H1 (cell line): ENCODE results near the gene HAS3.

Source experiments
- EZH2 ChIP-seq: fragments of 200-600 bp; sonication (generic); IDR thresholded peaks from 2 replicates; pipeline ENCODE4 v1.7.1; 2012; ENCODE audit warnings: low read depth, mild to moderate bottlenecking, moderate library complexity, low read length, inconsistent platforms; ENCODE audit not compliant: severe bottlenecking
- MAFK ChIP-seq: IDR thresholded peaks from 2 replicates; pipeline ENCODE4 v1.6.1; 2012; ENCODE audit warnings: low read depth, mild to moderate bottlenecking, improper control_type of control experiment, low read length
- SIN3A ChIP-seq, 2 experiments: IDR thresholded peaks in 1 of 2; conservative IDR thresholded peaks in 1 of 2; 2 replicates each; pipeline ENCODE4 v1.6.1; 2011 to 2012; ENCODE audit warnings: low read length in 2 of 2, improper control_type of control experiment in 1 of 2, low read depth in 1 of 2, mild to moderate bottlenecking in 1 of 2

GRCh38 chr16:69111876-69112230 lies 6.4 kb downstream of the HAS3 start:
- TF ChIP-seq MAFK (no peak), SIN3A (conservative IDR thresholded peaks at IDR 0.05 in 1 of 2, IDR thresholded peaks at IDR 0.05 in 1 of 2; ENCODE audit: low read depth in 1 of 2, low read length in 2 of 2) (no peak), EZH2 (no peak)
